Activated B cell treated with CpG ODN at 0.5 μM for 24 hours (primary cell): ENCODE measurements around the gene TRIP12. TPM values are rescaled to one million over a fixed set of nuclear protein-coding genes. Genes with fewer than 3 reads are reported as not detected.
"Not testable (repeated sequence)": the region's sequence is repeated elsewhere in the genome, so short reads cannot be mapped to it uniquely, and the experiment has no call there.

ENCODE experiments used
- ATAC-seq: fragments of 200-7000 bp; cut with Tn5 transposase; one replicate; pipeline ENCODE4 v1.10.0; 2021; ENCODE audit warnings: low read depth, mild to moderate bottlenecking, moderate library complexity
- CTCF ChIA-PET: fragments of 350-600 bp; sonication (Branson Sonifier 250); formaldehyde crosslinking; loops from one replicate; lab custom pipeline; 2021; ENCODE audit warnings: antibody characterized with exemption; lab: Charles Lee
- POLR2A ChIA-PET: fragments of 350-600 bp; sonication (Branson Sonifier 250); formaldehyde crosslinking; loops from one replicate; lab custom pipeline; 2021; ENCODE audit warnings: antibody characterized with exemption; lab: Charles Lee
- DNase-seq: peaks from one replicate; pipeline ENCODE4 v3.0.0; 2022
- H3K27ac Mint-ChIP-seq: one replicate; pipeline ENCODE4 v1.8.0; 2020; ENCODE audit warnings: mixed read lengths
- H3K27me3 Mint-ChIP-seq: one replicate; pipeline ENCODE4 v1.8.0; 2021; ENCODE audit warnings: mixed read lengths
- H3K36me3 Mint-ChIP-seq: one replicate; pipeline ENCODE4 v1.8.0; 2021; ENCODE audit warnings: low read depth, mixed read lengths
- H3K4me1 Mint-ChIP-seq: one replicate; pipeline ENCODE4 v1.8.0; 2021; ENCODE audit warnings: mixed read lengths
- H3K4me3 Mint-ChIP-seq: one replicate; pipeline ENCODE4 v1.8.0; 2020; ENCODE audit warnings: mild to moderate bottlenecking, mixed read lengths
- H3K9me3 Mint-ChIP-seq: one replicate; pipeline ENCODE4 v1.8.0; 2020; ENCODE audit warnings: mixed read lengths
- intact Hi-C: fragments of 100-400 bp; cut with micrococcal nuclease; formaldehyde crosslinking; loops from one replicate; pipeline ENCODE4 v1.15.1; 2024
- total RNA-seq: library from RNA; stranded (reverse); gene quantifications from 2 replicates; pipeline ENCODE4 v1.2.3, GENCODE V29; 2022
- TF ChIP-seq, protein P1 (sequence below): fragments of 200-600 bp; IDR thresholded peaks from one replicate; pipeline ENCODE4 v1.8.0; 2022; ENCODE audit warnings: antibody characterized with exemption, mild to moderate bottlenecking

TRIP12 gene
- total RNA-seq, 1 donor from 2014 or later: 272 TPM

DNA sequence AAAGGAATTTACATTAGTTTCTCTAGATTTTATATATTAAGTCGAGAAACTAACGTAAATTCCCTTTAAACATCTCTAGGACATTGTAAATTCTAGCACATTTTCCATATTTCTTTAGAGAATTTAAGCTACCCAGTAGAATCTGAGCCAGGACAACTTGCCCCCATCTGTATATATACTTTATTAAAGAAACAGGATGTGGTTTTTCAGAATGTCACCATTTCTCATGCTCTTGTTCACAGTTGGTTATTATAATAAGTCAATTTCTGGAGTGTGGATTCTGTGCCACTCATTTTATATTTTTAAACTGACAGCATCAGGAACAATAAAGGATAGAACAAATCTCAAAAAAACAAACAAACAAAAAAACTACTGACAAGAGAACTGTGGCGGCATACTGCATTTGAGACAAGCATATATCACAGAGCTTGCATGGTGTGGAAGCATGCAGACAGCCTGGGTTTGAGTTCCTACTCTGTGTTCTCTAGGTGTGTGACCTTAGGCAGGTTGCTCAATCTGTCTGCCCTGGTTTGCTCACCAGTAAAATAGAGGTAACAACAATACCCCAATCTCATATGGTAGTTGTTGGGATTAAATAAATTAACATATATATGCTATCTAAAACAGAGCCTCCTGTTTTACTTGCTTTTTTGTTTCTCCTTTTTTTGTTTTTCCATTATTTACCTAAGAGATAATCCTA is 146.0 kb downstream of the TRIP12 start:
- CTCF ChIA-PET: no interaction called here
- intact Hi-C loops: no loop called here
- no peak for ATAC-seq
- H3K4me3 Mint-ChIP-seq: no peak overlapping the region
- TF ChIP-seq, protein P1, sequence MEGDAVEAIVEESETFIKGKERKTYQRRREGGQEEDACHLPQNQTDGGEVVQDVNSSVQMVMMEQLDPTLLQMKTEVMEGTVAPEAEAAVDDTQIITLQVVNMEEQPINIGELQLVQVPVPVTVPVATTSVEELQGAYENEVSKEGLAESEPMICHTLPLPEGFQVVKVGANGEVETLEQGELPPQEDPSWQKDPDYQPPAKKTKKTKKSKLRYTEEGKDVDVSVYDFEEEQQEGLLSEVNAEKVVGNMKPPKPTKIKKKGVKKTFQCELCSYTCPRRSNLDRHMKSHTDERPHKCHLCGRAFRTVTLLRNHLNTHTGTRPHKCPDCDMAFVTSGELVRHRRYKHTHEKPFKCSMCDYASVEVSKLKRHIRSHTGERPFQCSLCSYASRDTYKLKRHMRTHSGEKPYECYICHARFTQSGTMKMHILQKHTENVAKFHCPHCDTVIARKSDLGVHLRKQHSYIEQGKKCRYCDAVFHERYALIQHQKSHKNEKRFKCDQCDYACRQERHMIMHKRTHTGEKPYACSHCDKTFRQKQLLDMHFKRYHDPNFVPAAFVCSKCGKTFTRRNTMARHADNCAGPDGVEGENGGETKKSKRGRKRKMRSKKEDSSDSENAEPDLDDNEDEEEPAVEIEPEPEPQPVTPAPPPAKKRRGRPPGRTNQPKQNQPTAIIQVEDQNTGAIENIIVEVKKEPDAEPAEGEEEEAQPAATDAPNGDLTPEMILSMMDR: no peak
- no peaks in the 10 kb centered on the region for H3K9me3 Mint-ChIP-seq
- DNase-seq: no peak
- H3K27me3 Mint-ChIP-seq: no peaks in the 10 kb centered on the region
- peaks cover 89% of the 10 kb centered on the region for H3K36me3 Mint-ChIP-seq
- H3K27ac Mint-ChIP-seq: no peak overlapping the region
- POLR2A ChIA-PET: no interaction called here
- H3K4me1 Mint-ChIP-seq: peaks cover 21% of the 10 kb centered on the region

DNA sequence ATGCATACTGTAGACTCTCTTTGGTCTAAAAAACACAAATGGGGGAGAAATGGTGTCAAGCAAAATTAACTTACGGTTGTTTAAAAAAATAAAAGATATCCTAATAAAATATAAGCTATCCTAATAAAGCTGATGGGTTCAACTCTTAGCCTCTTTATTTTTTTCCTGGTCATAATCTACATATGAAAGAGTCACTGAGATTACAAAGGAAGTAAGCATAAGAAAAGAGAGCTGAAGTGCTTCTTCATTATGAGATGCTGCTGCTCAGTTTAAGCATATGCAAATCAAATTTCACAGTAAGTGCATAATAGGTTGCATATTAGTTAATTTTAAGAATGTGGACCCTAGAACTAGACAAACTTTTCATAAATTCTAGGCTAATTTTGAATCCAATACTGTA is 147.6 kb downstream of the TRIP12 start:
- H3K9me3 Mint-ChIP-seq: no peaks in the 10 kb centered on the region
- POLR2A ChIA-PET: no interaction called here
- ATAC-seq (no peak), DNase-seq (no peak)
- intact Hi-C loops: no loop called here
- no peaks in the 10 kb centered on the region for H3K27me3 Mint-ChIP-seq
- peaks cover 86% of the 10 kb centered on the region for H3K36me3 Mint-ChIP-seq
- no peak overlapping the region for H3K4me3 Mint-ChIP-seq
- no peak overlapping the region for H3K27ac Mint-ChIP-seq
- CTCF ChIA-PET: no interaction called here
- TF ChIP-seq, protein P1: no peak
- peaks cover 17% of the 10 kb centered on the region for H3K4me1 Mint-ChIP-seq

DNA sequence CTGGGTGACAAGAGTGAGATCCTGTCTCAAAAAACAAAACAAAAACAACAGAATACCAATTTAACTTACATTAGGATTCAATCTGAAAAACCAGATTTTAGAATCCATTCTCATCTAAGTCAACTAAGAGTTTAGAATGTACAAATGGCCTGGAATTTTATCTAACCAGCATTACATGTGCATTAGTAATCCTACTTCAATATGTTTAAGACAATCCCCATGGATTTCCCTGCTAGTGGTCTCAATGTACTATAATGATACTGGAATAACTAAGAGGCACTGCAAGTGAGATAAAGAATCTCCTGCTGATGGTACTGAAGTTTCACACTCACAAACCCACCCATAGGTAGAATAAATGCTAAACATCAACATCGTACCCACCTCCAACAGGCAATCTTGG is 153.6 kb downstream of the TRIP12 start:
- DNase-seq (no peak), ATAC-seq (no peak)
- no peaks in the 10 kb centered on the region for H3K9me3 Mint-ChIP-seq
- H3K27me3 Mint-ChIP-seq: no peaks in the 10 kb centered on the region
- intact Hi-C loops: no loop called here
- H3K4me1 Mint-ChIP-seq: no peaks in the 10 kb centered on the region
- H3K4me3 Mint-ChIP-seq: no peak overlapping the region
- ChIA-PET CTCF (no interaction called here), POLR2A (no interaction called here)
- H3K36me3 Mint-ChIP-seq: peaks cover 90% of the 10 kb centered on the region
- H3K27ac Mint-ChIP-seq: no peak overlapping the region
- TF ChIP-seq, protein P1: no peak

DNA sequence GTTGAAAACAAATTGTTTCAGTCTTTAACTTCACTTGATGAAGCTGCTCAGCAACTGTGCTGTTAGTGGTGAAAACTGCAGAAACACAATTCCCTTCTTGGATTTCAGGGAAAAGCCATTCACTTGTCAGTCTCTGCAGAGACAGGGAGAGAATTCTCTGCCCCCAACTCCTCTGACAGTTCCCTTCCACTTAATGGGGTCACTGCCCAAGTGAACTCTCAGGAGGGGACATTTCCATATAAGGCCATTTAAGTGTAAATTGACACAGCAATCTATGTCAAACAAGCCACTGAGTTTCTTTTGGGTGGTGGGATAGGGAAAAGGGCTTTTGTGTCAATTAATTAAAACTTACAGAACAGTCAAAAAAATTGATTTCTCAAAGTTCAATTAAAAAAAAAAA is 156.1 kb downstream of the TRIP12 start:
- ChIA-PET CTCF (interaction anchor here (1.7 kb wide), 1 partner anchor 15 kb away, joined by 5 read pairs; no protein-coding TSS in a partner anchor), POLR2A (no interaction called here)
- no peaks in the 10 kb centered on the region for H3K4me1 Mint-ChIP-seq
- no peak overlapping the region for H3K27ac Mint-ChIP-seq
- DNase-seq (no peak), ATAC-seq (no peak)
- TF ChIP-seq, protein P1: no peak
- intact Hi-C loops: no loop called here
- no peaks in the 10 kb centered on the region for H3K27me3 Mint-ChIP-seq
- peaks cover 70% of the 10 kb centered on the region for H3K36me3 Mint-ChIP-seq
- H3K9me3 Mint-ChIP-seq: no peaks in the 10 kb centered on the region
- H3K4me3 Mint-ChIP-seq: no peak overlapping the region

DNA sequence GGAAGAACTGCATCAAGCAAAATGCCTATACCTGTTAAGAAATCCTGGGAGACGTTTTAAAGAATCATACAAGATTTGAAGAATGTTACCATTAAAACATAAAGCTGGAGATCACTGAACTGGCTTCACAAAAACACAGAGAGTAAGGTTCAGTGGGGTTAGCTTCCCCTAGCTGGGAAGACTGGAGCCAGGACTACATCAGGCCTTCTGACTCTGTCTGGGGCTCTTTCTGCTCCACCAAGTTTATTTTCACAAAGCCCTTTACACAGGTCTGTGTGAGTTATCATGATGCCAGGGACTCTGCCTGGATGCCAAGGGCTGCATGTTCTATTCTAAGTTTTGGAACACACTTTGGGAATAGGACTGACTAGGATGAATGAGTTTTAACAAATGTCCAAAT is 160.1 kb downstream of the TRIP12 start:
- Mint-ChIP-seq H3K27ac (no peak overlapping the region), H3K4me1 (no peaks in the 10 kb centered on the region), H3K9me3 (no peaks in the 10 kb centered on the region), H3K36me3 (peaks cover 33% of the 10 kb centered on the region), H3K4me3 (no peak overlapping the region), H3K27me3 (no peaks in the 10 kb centered on the region)
- TF ChIP-seq, protein P1: no peak
- intact Hi-C loops: no loop called here
- no peak for ATAC-seq
- ChIA-PET CTCF (no interaction called here), POLR2A (no interaction called here)
- DNase-seq: no peak

DNA sequence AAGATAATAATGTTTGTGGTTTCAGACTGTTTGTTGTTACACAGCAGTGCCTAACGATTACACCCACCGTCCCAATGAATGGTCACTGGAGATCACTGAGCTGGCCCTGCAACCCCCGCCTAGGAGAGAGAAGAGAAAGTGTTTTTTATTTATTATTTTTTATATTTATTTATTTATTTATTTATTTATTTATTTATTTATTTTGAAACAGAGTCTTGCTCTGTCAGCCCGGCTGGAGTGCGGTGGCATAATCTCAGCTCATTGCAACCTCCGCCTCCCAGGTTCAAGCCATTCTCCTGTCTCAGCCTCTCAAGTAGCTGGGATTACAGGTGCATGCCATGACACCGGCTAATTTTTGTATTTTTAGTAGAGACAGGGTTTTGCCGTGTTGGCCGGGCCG is 164.3 kb downstream of the TRIP12 start:
- H3K4me1 Mint-ChIP-seq, DNase-seq, H3K36me3 Mint-ChIP-seq, CTCF ChIA-PET, intact Hi-C loops, H3K27ac Mint-ChIP-seq, H3K4me3 Mint-ChIP-seq, H3K27me3 Mint-ChIP-seq, POLR2A ChIA-PET, H3K9me3 Mint-ChIP-seq, ATAC-seq: not testable (repeated sequence)
